NCI-H748 (cell line): ENCODE measurements around the gene PIWIL1.

Experiments
- DNase-seq: peaks from one replicate; lab custom pipeline; 2025; ENCODE audit not compliant: unreplicated experiment; lab: John Stamatoyannopoulos, UW

Gene PIWIL1

DNA sequence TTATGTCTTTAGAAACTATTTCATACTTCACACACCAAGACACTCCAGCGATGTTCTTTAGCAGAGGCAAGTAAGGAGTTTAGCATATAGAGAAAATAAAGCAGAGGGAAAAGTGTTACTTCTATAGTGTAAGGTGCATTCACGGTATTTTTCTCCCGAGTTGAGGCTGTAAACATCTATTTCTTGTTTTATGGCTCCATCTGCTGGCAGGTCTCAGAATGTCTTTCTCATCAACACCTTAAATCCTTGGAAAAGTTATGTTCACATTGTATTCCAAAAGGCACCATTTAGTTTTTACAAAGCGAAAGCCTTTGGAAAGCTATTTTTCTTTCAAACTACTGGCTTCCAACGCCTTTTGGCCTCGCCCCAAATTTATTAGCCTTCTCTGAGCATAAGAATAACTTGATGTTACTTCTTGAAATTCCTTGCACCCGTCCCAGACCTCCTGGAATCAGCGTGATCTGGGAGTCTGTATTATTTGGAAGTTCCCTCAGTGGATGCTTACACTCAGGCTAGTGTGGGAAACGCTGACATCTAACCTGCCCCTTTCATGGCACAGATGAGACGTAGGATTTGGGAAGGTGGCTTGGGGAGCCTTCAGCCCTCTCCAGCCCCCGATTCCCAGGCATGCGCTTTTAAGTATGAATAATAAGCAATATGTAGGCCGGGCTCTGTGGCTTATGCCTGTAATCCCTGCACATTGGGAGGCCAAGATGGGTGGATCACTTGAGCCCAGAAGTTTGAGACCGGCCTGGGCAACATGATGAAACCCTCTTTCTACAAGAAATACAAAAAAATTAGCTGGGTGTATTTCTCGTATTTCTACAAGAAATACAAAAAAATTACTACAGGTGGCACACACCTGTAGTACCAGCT, 1.9 kb upstream of the PIWIL1 start:
- DNase-seq: peak; percentile 77

DNA sequence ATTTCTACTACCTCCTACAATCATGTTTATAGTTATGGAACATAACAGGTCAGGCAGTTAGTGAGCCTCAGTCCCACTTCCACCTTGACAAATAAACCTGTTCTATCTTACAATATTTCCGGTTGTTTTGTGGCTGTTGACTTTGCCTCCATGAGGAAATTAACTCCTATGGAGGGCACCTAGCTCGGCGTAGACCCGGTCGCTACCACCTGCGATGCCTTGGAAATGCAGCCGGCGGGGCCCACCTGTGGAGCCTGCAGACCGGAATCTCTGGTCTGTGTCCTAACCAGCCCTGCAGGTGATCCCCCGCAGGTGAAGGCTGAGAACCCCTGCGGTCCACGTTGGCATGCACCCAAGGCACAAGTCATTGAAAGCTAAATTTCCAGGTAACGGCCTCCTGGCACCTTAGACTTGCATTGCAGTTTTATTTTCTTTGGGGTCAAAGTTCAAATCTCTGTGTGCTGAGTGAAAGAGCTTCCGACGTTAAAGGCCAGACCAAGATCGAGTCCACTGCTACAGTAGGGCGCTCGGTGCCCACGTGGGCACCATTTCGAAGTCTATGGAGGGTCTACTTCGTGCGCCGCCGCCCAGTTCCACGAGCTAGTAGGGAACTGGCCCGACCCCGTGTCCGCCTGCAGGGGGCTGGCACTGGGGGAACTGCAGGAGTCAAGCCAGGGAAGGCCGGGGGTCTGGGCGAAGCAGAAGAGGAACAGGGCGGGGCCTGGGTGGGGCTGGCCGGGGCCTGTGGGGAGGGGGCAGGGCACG, 782 bp upstream of the PIWIL1 start:
- DNase-seq: peak; percentile 50

DNA sequence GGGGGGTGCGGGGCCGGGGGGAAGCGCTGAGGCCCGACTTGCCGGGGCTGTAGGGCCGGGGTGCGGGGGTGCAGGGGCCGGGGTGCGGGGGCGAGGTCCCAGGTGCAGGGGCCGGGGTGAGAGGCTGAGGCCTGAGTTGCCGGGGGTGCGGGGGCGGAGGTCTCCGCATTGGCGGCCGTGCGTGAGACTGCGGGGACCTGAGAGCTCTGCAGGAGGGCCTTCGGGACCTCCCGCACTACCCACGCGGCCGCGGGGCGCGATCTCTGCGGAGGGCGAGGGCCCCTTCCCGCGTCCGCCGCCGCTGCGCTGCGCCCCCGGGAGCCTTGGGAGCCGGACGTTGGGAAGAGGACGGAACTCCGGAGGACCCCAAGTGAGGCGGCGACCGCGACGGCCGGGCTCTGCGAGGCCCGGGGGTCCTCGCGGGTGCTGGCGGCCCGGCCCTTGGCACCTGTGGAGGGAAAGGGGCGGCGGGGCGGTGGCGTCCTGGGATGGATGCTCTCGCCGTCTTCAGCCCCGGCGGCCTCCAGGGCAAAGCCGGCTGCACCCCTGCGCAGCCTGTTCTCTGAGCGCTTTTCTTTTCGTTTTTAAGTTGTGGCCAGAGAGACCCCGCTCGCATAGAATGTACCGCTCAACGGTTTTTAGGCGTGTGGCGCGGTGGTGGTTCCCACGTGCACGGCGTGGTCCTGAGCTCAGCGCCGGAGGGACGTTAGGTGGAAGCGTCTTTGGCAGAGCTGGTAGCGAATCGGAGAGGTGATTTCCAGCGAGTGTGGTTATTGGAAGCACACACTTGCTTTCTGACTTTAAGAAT, 1.3 kb downstream of the PIWIL1 start:
- peak; percentile 52 for DNase-seq

DNA sequence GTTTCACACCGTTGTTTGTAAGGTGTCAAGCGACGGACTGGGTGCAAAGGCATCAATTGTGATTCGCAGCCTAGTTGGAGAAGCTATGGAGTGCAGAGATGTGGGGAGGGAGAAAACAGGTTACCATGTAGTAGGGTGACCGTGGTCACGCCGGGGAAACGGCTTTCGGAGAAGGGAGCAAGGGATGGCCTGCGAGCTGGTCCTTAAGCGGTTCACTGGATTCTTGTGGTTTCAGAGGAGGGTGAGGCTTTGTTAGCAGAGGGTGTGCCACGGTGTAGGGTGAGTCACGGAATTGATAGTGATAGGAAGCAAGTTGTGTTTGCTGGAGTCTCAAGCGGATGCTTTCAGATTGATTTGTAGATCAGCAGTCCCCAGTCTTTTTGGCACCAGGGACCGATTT, 2.3 kb downstream of the PIWIL1 start:
- peak; percentile 65 for DNase-seq

DNA sequence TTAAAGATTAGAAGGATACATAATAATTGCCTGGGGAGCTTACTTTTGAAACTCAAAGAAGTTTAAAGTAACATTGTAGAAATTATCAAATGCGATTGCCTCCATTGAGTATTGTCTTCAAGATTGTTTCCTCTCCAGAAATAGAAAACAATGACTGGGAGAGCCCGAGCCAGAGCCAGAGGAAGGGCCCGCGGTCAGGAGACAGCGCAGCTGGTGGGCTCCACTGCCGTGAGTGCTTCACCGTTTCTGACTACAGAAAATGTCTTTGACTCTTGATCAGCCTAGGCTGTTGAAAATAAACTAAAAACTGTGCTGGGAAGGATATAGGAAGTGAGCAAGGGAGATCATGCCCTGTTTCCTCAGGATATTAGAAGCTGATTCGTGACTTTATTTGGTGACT, 4.8 kb downstream of the PIWIL1 start:
- DNase-seq: no peak

DNA sequence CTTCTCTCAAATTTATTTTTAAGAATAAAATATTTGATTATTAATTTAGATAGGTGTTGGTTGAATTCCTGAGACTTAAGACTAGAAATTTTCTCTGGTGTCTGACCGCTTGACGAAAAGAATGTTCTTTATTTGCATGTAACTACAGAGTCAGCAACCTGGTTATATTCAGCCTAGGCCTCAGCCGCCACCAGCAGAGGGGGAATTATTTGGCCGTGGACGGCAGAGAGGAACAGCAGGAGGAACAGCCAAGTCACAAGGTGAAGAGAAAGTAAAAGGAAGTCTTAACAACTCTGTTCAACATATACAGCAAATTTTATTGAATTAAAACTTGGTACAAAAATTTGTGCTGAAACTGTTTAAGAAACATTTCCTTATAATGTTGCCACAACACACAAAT, 5.2 kb downstream of the PIWIL1 start:
- DNase-seq: no peak

DNA sequence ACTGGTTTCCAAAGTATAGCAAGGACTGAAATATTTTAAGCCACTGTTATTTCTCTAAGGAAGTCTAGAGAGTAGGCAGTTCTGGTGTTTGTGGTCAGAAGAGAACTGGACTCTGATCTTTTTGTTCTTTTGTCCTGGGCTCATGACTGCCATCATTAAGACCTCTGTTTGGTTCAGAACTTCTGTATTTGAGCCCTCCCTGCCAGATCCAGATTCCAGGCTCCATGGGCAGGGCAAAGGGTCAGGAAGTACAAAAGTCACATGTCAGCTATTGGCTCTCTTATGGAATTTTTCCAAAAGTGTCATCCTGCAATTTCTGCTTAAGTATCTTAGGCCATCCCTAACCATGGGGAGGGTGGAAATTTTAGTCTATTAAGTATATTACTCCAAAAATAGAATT, 6.8 kb downstream of the PIWIL1 start:
- no peak for DNase-seq

DNA sequence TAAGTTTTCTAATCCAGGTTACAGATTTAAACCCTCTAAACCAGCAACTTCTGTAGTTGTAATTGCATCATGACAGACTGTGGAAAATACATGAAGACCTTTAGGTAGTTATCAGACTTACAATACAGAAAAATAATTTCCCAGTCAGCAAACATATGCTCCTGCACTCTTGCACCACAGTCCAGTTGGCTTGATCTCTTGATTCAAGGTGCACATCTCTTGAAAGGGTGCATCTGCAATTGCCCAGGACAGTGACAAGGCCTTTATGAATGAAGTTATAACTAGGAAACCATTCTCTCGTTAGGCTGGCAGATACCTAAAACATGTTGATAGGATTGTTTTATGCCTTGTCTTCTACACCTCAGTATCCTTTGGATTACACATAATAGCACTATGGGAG, 7.6 kb downstream of the PIWIL1 start:
- DNase-seq: no peak

DNA sequence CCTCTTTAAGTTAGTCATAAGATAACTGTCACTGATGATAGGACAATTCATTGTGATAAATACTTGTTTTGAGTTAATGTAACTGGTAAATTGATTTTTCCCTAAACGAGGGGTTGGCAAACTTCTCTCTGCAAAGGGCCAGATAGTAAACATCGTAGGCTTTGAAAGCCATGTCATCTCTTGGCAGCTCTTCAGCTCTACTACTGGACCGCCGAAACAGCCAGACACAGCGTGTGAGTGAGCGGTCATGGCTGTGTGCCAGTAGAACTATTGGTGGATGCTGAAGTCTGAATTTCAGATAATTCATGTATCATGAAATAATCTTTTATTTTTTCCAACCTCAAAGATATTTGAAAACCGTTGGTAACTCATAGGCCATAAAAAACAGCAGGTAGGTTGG, 9.9 kb downstream of the PIWIL1 start:
- DNase-seq: peak; percentile 32

DNA sequence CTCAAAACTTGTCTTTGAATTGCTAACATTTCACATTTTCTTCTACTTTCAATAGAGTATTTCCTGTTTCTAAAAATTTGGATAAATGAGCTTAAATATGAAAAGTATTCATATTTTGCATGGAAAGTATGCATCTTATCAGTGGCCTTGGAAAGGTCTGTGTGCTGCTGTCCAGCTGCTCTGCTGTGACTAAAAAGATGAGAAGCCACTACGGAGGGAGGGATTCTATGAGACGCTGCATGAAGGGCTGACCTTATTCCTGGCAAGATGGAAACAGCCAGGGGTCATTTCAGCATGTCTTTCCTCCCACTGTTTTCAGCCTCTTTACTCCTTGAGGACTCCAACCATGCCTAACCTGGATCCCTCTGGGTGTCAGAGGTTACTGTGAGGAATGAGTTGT, 13.0 kb downstream of the PIWIL1 start:
- no peak for DNase-seq

DNA sequence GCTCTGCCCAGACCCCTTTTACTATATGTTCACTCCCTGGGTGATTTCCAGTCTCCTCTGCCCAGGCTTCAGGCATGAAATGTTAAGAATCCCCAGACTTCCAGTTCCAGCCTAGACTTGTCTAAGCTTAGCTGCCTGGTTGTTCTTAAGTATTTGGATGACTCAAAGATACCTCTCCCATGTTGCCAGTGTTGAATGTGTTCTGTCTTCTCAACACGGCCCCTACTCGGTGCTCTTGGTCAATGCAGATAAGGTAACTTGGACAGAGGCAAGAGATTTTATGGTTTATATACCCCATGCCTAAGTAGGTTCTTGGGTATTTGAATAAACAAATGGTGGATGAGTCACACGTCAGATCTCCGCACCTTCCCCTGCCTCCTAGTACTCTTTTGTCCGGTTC, 13.6 kb downstream of the PIWIL1 start:
- no peak for DNase-seq

DNA sequence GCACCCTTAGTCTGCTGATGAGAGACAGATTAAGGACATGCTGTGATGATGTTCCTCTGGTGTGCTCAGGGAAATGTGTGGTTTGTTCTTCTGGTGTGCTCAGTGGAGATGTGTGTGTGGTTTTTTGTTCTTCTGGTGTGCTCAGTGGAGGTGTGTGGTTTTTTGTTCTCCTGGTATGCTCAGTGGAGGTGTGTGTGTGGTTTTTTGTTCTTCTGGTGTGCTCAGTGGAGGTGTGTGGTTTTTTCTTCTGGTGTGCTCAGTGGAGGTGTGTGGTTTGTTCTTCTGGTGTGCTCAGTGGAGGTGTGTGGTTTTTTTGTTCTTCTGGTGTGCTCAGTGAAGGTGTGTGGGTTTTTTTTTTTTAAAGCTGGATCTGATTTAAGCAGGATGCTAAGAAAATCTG, 15.4 kb downstream of the PIWIL1 start:
- DNase-seq: no peak

DNA sequence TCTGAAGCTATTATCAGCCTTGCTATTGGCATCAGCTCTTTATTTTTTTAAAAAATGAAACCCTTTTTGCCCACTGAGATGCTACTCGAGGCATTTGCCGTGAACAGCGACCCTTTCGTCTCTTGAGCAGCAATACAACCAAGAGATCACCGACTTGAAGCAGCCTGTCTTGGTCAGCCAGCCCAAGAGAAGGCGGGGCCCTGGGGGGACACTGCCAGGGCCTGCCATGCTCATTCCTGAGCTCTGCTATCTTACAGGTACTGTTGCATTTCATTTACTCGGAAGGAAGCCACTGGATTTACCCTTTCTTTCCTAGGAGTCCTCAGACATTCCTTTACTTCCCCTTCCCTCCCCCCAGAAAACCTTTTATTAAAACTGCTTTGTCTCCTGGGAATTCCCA, 16.7 kb downstream of the PIWIL1 start:
- DNase-seq: no peak

DNA sequence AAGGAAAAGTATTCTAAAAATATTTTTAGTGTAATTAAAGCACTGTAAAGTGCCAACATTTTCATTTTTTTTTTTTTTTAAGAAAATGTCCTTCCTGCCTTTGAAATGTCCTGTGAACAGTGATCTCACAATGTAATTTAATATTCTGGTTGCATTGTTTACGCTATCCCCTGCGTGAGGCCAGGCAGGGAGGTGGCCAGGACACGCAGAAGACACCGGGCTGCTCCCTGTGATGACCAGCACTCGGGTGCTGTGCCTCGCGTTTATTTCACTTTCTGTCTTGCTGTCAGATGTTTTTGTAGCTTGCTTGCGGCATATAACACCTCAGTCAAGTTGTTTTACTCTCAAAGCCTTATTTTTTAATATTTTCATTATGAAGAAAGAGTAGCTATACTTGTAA, 18.5 kb downstream of the PIWIL1 start:
- no peak for DNase-seq

DNA sequence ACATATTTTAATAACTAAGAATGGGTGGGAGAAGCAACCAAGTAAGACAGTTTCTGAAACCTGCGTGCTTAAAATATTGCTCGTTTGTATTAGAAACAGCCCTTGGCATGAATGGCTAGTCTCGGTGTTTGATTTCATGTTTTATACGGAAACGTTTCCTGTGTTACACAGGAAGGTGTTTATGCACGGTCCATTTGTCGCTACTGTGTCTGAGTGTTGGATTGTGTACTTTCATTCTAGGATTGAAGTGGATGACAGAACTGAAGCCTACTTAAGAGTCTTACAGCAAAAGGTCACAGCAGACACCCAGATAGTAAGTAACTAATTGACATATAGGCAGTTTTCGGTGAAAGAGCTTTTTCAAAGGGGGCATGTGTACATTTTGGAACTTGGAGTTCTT, 19.6 kb downstream of the PIWIL1 start:
- peak; percentile 76 for DNase-seq

DNA sequence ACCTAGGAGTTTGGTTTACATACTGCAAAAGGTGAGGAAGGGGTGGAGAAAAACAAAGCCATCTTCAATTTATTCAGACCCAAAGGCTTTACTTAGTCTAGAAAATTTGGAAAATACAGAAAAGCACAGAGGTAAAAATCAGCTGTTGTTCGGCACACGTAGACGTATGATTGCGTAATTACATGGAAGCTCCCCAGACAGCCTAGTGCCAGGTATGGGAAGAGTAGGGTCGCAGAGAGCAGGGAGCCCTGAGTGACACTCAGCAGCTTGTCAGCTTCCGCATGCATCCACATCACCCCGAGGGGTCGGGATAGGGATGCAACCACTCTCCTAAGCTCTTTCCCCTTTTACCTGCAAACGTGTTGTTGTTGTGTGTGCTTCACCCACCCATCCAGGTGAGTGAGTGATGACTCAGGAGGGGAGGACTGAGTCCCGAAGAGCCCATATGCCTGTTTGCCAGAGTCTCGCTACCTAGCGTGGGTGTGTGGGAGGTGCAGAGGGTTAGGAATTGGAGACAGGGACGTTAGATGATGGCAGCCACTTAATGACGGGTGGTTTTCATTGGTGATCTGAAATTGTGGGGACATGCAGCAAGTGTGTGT, 20.1 kb downstream of the PIWIL1 start:
- DNase-seq: no peak

DNA sequence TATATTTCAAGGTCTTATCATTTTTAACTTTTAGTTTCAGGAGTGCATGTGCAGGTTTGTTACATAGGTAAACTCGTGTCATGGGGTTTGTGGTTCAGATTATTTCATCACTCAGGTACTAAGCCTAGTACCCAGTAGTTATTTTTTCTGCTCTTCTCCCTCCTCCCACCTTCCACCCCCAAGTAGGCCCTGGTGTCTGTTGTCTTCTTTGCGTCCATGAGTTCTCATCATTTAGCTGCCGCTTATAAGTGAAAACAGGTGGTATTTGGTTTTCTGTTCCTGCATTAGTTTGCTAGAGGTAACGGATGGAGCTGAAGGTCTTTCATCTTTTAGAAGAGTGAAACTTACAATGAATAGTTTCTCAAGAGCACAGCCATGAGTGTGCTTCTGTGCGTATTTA, 24.4 kb downstream of the PIWIL1 start:
- no peak for DNase-seq

DNA sequence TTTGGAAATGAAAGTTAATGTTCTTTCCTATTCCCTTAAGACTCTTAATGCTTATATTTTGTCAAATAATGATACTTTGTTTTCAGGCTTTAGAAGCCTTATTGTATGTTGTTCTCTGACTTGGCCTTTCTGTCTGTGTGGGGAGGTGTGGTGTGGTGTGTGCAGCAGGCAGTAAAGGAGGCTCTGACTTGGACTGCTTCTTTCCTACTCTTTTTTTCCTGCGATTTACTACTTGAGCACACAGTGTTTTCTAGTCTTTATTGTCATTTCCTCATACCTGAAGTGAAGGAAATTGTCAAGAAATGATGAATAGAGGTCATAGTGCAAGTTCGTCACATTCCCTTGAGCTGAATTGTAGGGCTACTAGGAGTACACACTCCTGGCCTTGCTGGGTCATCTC, 26.9 kb downstream of the PIWIL1 start:
- no peak for DNase-seq

DNA sequence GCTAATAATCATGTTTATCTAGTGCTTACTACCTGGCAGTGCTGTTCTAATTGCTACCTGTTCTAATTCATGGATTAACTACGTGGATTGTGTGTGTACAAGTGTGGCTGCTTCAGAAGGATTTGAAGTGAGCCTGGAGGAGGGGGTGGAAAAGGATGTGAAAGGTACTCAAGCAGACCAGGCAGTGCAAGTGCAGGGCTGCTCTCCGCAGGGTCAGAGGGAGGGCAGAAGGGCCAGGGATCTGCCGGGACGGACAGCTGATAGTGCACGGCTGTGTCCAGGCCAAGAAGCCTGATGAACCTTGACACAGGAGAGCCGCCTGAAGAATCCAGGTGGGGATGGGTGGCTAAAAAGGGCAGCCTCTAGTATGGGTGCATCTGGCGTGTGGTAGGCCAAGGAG, 28.5 kb downstream of the PIWIL1 start:
- no peak for DNase-seq

DNA sequence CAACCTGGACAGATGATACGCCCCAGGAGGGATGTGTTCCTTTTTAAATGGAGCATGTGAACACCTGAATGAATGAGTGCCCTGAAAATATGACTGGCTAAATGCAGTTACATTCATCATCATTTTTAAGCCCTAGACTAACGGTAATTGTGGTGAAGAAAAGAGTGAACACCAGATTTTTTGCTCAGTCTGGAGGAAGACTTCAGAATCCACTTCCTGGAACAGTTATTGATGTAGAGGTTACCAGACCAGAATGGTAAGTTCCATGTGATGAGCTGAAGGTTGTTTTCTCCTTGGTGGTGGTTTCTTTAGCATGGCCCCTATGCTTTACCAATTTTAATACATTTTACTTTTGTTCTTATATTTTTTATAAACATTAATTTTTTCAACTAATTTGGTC, 29.3 kb downstream of the PIWIL1 start:
- DNase-seq: no peak

DNA sequence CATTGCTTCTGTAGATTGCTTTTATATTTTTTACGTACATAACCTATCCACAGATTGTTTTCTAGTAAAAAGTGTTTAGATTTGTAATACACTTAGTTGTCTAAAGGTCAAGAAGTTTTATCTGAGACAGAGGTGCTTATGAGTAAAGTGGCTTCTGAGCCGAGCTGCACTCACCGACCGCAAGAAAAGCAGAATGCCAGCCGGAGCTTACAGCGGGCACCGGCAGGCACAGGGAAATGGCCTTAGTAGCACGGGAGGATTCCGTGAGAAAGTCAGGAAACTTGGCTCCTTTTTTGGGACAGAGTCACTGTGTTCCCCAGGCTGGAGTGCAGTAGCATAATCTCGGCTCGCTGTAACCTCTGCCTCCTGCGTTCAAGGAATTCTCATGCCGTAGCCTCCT, 29.8 kb downstream of the PIWIL1 start:
- no peak for DNase-seq
